ENCODE measurements around the gene PABPC1L. TPM values are rescaled to one million over a fixed set of nuclear protein-coding genes. Genes with fewer than 3 reads are reported as not detected.

Gene PABPC1L
- polyA plus RNA-seq, 1 donor (not counting 4 experiments of a cell fraction or from before 2014, with no cell fraction given), result 31.4 TPM

- Histone ChIP-seq H3K79me2 (ENCODE audit: control insufficient read depth, insufficient read depth, low read length) (peaks cover 48% of the 10 kb centered on the region), H3K4me1 (ENCODE audit: control insufficient read depth, extremely low read depth, insufficient read depth, low read length) (peaks cover 26% of the 10 kb centered on the region), H3K27me3 (ENCODE audit: control insufficient read depth, extremely low read depth, insufficient read depth, low read length) (no peaks in the 10 kb centered on the region), H3K36me3 (ENCODE audit: control insufficient read depth in 2 of 2, extremely low read depth in 1 of 2, insufficient read depth in 2 of 2, low read length in 2 of 2) (peaks cover 39 to 41% of the 10 kb centered on the region in 2 experiments), H3K9me1 (ENCODE audit: control insufficient read depth, extremely low read depth, insufficient read depth, low read length) (peaks cover 3% of the 10 kb centered on the region), H2AFZ (ENCODE audit: control insufficient read depth, low read length) (no peak overlapping the region), H3K9ac (ENCODE audit: control insufficient read depth, extremely low read depth, insufficient read depth, low read length) (no peak overlapping the region), H4K20me1 (ENCODE audit: control insufficient read depth, extremely low read depth, insufficient read depth, low read length) (peaks cover 8% of the 10 kb centered on the region), H3K27ac (ENCODE audit: control insufficient read depth, insufficient read depth, low read length) (no peak overlapping the region), H3K4me3 (ENCODE audit: control insufficient read depth in 2 of 3, extremely low read depth in 1 of 3, insufficient read depth in 2 of 3, low read depth in 1 of 3, low read length in 3 of 3) (no peak overlapping the region), H3K4me2 (ENCODE audit: control insufficient read depth, extremely low read depth, insufficient read depth, low read depth, low read length) (no peak overlapping the region), H3K9me3 (ENCODE audit: control insufficient read depth, low read depth, low read length) (no peaks in the 10 kb centered on the region)
- TF ChIP-seq CTCF (optimal IDR thresholded peaks at IDR 0.05 in 1 of 3, IDR thresholded peaks at IDR 0.05 in 1 of 3, conservative IDR thresholded peaks at IDR 0.05 in 1 of 3; ENCODE audit: extremely low read depth in 1 of 3, insufficient read depth in 2 of 3, low read length in 3 of 3), result no peak
- TF ChIP-seq EZH2 (IDR thresholded peaks at IDR 0.05; ENCODE audit: low read length), result no peak
- FAIRE-seq (no peak), DNase-seq (ENCODE audit: low read depth, low spot score) (no peak)
- dilution Hi-C loops (cut with MboI; ENCODE audit: extremely low pct_ligation_motif_present, low sequenced_read_pairs), result no loop called here
Measured at GRCh38 chr20:44956410-44956809, 46.5 kb downstream of the PABPC1L start.

GRCh38 chr20:44958276-44958675 lies 48.4 kb downstream of the PABPC1L start:
- Histone ChIP-seq H3K36me3 (ENCODE audit: control insufficient read depth in 2 of 2, extremely low read depth in 1 of 2, insufficient read depth in 2 of 2, low read length in 2 of 2) (peaks cover 26 to 34% of the 10 kb centered on the region in 2 experiments), H3K79me2 (ENCODE audit: control insufficient read depth, insufficient read depth, low read length) (peaks cover 48% of the 10 kb centered on the region), H3K4me1 (ENCODE audit: control insufficient read depth, extremely low read depth, insufficient read depth, low read length) (peaks cover 33% of the 10 kb centered on the region), H3K4me3 (ENCODE audit: control insufficient read depth in 2 of 3, extremely low read depth in 1 of 3, insufficient read depth in 2 of 3, low read depth in 1 of 3, low read length in 3 of 3) (peak overlapping the region in 2 of 3 experiments; percentile 58 to 79), H3K9me1 (ENCODE audit: control insufficient read depth, extremely low read depth, insufficient read depth, low read length) (peaks cover 3% of the 10 kb centered on the region), H3K9me3 (ENCODE audit: control insufficient read depth, low read depth, low read length) (no peaks in the 10 kb centered on the region), H4K20me1 (ENCODE audit: control insufficient read depth, extremely low read depth, insufficient read depth, low read length) (peaks cover 8% of the 10 kb centered on the region), H3K27me3 (ENCODE audit: control insufficient read depth, extremely low read depth, insufficient read depth, low read length) (no peaks in the 10 kb centered on the region), H3K4me2 (ENCODE audit: control insufficient read depth, extremely low read depth, insufficient read depth, low read depth, low read length) (peak overlapping the region; percentile 93), H2AFZ (ENCODE audit: control insufficient read depth, low read length) (no peak overlapping the region), H3K9ac (ENCODE audit: control insufficient read depth, extremely low read depth, insufficient read depth, low read length) (peak overlapping the region; percentile 73), H3K27ac (ENCODE audit: control insufficient read depth, insufficient read depth, low read length) (no peak overlapping the region)
- TF ChIP-seq EZH2 (IDR thresholded peaks at IDR 0.05; ENCODE audit: low read length) (no peak), CTCF (optimal IDR thresholded peaks at IDR 0.05 in 1 of 3, IDR thresholded peaks at IDR 0.05 in 1 of 3, conservative IDR thresholded peaks at IDR 0.05 in 1 of 3; ENCODE audit: extremely low read depth in 1 of 3, insufficient read depth in 2 of 3, low read length in 3 of 3) (no peak)
- no peak for FAIRE-seq
- dilution Hi-C loops (cut with MboI; ENCODE audit: extremely low pct_ligation_motif_present, low sequenced_read_pairs), result no loop called here
- no peak for DNase-seq (ENCODE audit: low read depth, low spot score)

Data from keratinocyte (primary cell).